ENCODE results near the gene CENPP.

DNA sequence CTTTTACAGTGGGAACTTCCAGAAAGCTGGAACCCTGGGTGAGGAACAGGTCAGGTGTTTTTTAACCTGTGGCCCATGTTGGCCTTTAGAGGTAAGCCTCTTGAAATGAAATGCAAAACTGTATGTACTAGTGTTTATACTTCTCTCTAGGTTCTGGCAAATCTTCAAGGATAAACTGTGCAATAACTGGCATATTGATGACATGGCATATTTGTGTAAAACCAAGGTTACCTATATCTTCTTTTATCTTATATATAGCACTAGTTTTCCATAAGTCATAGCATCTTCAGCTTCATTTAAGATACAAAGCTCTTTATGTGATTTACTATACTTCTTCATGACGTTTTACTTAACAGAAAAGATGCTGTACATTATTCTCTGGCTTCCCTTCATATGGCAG lies 24.8 kb upstream of the CENPP start:
- TF ChIP-seq YY1 (IDR thresholded peaks at IDR 0.05; ENCODE audit: insufficient read depth, insufficient read length) (no peak), ZNF274 (IDR thresholded peaks at IDR 0.05; ENCODE audit: low read depth, low read length) (no peak), SUZ12 (IDR thresholded peaks at IDR 0.05; ENCODE audit: extremely low read depth, insufficient read depth, insufficient read length) (no peak)
